Hematopoietic multipotent progenitor cell (in vitro differentiated cells): ENCODE results near the gene DHX32. TPM values are rescaled to one million over a fixed set of nuclear protein-coding genes. Genes with fewer than 3 reads are reported as not detected.

ENCODE experiments used
- small RNA-seq: library from RNA; depleted of rRNA; stranded (forward); fragments of <200 nt; gene quantifications from one replicate; pipeline ENCODE3, GENCODE V24; 2012
- total RNA-seq: library from RNA; depleted of rRNA; stranded (reverse); fragments of >200 nt; gene quantifications from one replicate; pipeline ENCODE4 v1.2.3, GENCODE V29; 2012

DHX32 gene
- total RNA-seq, 1 donor, result 15.1 TPM

Small RNA genes within 50 kb of the gene (small RNA-seq; reads per million reads assigned to genes)
- gene MIR4484, result not detected
- not detected for gene RF00017
- not detected for gene RNU2-42P

Other genes starting within 250 kb of the DHX32 start
- gene TEX36, start 198.1 kb downstream of the DHX32 start, total RNA-seq, result not detected
- gene EDRF1, start 161.6 kb downstream of the DHX32 start, total RNA-seq, result 13.2 TPM
- not detected for gene MMP21, start 105.5 kb downstream of the DHX32 start, total RNA-seq
- 32.6 TPM for gene UROS, start 58.0 kb downstream of the DHX32 start, total RNA-seq
- 7.8 TPM for gene BCCIP, start 57.7 kb downstream of the DHX32 start, total RNA-seq
- 1.6 TPM for gene FANK1, start 15.3 kb upstream of the DHX32 start, total RNA-seq